Caco-2 (cell line): Measurements from ENCODE around the gene S1PR1. TPM values are rescaled to one million over a fixed set of nuclear protein-coding genes. Genes with fewer than 3 reads are reported as not detected.

Experiments used
- BruUV-seq: library from RNA; stranded (reverse); fragments of 400-500 nt; replicated peaks from 2 replicates; lab custom pipeline; 2021; lab: Mats Ljungman, UMichigan
- CTCF ChIA-PET: fragments of 300-600 bp; sonication (Branson Sonifier 250); formaldehyde crosslinking; loops from one replicate; lab custom pipeline; 2022; ENCODE audit warnings: antibody characterized with exemption; lab: Charles Lee
- POLR2A ChIA-PET: fragments of 300-600 bp; sonication (Branson Sonifier 250); formaldehyde crosslinking; loops from one replicate; lab custom pipeline; 2022; ENCODE audit warnings: antibody characterized with exemption; lab: Charles Lee
- DNase-seq, 2 experiments: peaks; one replicate each; pipeline versions ENCODE4 v3.0.0 to v3.0.0-alpha.2; 2020 to 2022
- H3K27me3 ChIP-seq: replicated peaks from 2 replicates; pipeline ENCODE4 v1.6.0; 2011; ENCODE audit warnings: low read length; ENCODE audit not compliant: control insufficient read depth, insufficient read depth
- H3K36me3 ChIP-seq: 2 replicates; pipeline ENCODE4 v1.5.1; 2011; ENCODE audit warnings: low read length; ENCODE audit not compliant: control insufficient read depth, insufficient read depth
- H3K4me1 ChIP-seq: fragments of 250-450 bp; sonication (Bioruptor Pico); 2 replicates; pipeline ENCODE4 v1.5.1; 2020; ENCODE audit warnings: mild to moderate bottlenecking
- H3K4me3 ChIP-seq: 2 replicates; pipeline ENCODE4 v1.5.1; 2011; ENCODE audit warnings: low read depth, mild to moderate bottlenecking, control low read depth, low read length
- H3K9me3 ChIP-seq: fragments of 250-450 bp; sonication (Bioruptor Pico); 2 replicates; pipeline ENCODE4 v1.5.1; 2020; ENCODE audit warnings: mild to moderate bottlenecking, moderate library complexity
- H3K27ac Mint-ChIP-seq: one replicate; pipeline ENCODE4 v1.8.0; 2022; ENCODE audit warnings: mixed read lengths; ENCODE audit not compliant: unreplicated experiment
- H3K27me3 Mint-ChIP-seq: one replicate; pipeline ENCODE4 v1.8.0; 2022; ENCODE audit warnings: mixed read lengths; ENCODE audit not compliant: insufficient read depth, unreplicated experiment
- H3K36me3 Mint-ChIP-seq: one replicate; pipeline ENCODE4 v1.8.0; 2022; ENCODE audit warnings: mild to moderate bottlenecking, mixed read lengths; ENCODE audit not compliant: insufficient read depth, unreplicated experiment
- H3K4me1 Mint-ChIP-seq: one replicate; pipeline ENCODE4 v1.8.0; 2022; ENCODE audit warnings: low read depth, mixed read lengths; ENCODE audit not compliant: unreplicated experiment
- H3K4me3 Mint-ChIP-seq: one replicate; pipeline ENCODE4 v1.8.0; 2022; ENCODE audit warnings: mild to moderate bottlenecking, moderate library complexity, mixed read lengths; ENCODE audit not compliant: unreplicated experiment
- H3K9me3 Mint-ChIP-seq: one replicate; pipeline ENCODE4 v1.8.0; 2022; ENCODE audit warnings: mixed read lengths; ENCODE audit not compliant: unreplicated experiment
- CTCF ChIP-seq, 2 experiments: fragments of 200-600 bp in 1 of 2; IDR thresholded peaks; 1 replicate in 1 of 2; 2 replicates in 1 of 2; pipeline versions ENCODE4 v1.5.1 to v1.8.0; 2011 to 2022; ENCODE audit warnings: antibody characterized with exemption in 1 of 2, control low read depth in 1 of 2, inconsistent platforms in 1 of 2, low read depth in 1 of 2, low read length in 1 of 2, mild to moderate bottlenecking in 1 of 2, moderate library complexity in 1 of 2; ENCODE audit not compliant: insufficient read depth in 1 of 2, severe bottlenecking in 1 of 2, unreplicated experiment in 1 of 2
- intact Hi-C: fragments of 100-400 bp; cut with micrococcal nuclease; formaldehyde crosslinking; loops from one replicate; pipeline ENCODE4 v1.10.0; 2022; ENCODE audit not compliant: unreplicated experiment
- total RNA-seq: library from RNA; stranded (reverse); gene quantifications from 2 replicates; pipeline ENCODE4 v1.2.3, GENCODE V29; 2022

The S1PR1 gene
- total RNA-seq, 1 experiment from 2014 or later, result not detected

DNA sequence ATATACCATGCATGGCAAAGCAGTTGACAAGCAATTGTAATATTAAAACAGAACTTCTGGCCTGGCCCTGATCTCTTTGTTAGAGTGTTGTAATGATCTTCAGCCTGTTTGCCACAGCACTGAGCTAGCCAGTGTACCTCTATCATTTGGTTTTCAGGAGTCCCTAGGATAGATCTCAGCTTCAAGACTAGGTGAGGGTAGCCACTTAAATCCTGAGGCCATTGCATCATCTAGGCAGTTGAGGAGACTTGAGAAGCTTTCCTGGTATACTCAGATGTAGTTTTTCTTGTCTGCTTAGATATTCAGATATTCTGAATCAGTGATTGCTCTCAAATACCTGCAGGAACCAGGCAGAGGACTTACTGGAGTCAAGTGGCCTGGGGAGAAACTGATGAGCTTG lies 14.7 kb downstream of the S1PR1 start:
- CTCF ChIA-PET, result no interaction called here
- Mint-ChIP-seq H3K27me3 (no peaks in the 10 kb centered on the region), H3K36me3 (no peaks in the 10 kb centered on the region), H3K9me3 (no peaks in the 10 kb centered on the region), H3K27ac (no peak overlapping the region), H3K4me1 (no peaks in the 10 kb centered on the region), H3K4me3 (no peak overlapping the region)
- TF ChIP-seq CTCF (IDR thresholded peaks at IDR 0.05; ENCODE audit: insufficient read depth in 1 of 2, low read depth in 1 of 2, low read length in 1 of 2, severe bottlenecking in 1 of 2, unreplicated experiment in 1 of 2), result no peak
- no peaks in the 10 kb centered on the region for H3K9me3 ChIP-seq
- POLR2A ChIA-PET, result no interaction called here
- no peaks in the 10 kb centered on the region for H3K4me1 ChIP-seq
- no peaks in the 10 kb centered on the region for H3K36me3 ChIP-seq
- H3K27me3 ChIP-seq, result no peaks in the 10 kb centered on the region
- no peak overlapping the region for H3K4me3 ChIP-seq
- DNase-seq, result no peak
- BruUV-seq, result no TSS peak
- intact Hi-C loops, result no loop called here

DNA sequence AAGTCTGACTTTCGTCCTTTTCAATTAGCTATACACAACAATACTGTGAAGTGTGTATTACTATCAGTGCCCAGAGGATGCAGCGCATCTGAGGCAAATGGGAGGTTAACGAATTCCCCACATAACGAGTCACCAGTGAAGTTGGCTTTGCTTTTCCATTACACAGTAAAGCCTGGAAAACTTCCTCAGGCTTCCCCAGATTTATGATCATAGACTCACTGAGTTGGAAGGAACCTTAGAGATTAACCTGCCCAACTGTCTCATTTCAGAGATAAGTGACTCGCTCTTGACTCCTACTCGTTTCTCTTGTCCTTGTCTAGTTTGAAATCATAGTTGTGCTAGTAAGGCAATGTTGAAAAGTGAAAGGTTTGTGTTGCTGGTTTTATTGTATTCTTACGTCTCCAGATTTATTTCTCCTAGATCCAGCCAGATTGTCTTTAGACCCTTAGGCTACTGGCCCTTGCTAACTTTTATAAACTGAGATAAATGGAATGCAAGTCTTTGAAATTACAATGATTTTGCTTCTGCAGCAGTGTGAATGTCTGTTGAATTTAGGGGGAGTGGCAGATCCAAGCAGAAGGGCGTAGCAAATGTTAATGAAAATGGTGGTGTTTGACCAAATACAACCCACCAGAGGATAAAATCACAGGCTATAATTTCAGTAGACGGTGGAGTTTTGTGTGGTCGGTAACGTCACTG lies 17.3 kb downstream of the S1PR1 start:
- POLR2A ChIA-PET, result no interaction called here
- CTCF ChIA-PET, result interaction anchor here (0.7 kb wide), 1 partner anchor 733 kb away, joined by 4 read pairs; no protein-coding TSS in a partner anchor
- Histone ChIP-seq H3K4me3 (no peak overlapping the region), H3K9me3 (no peaks in the 10 kb centered on the region), H3K36me3 (no peaks in the 10 kb centered on the region), H3K27me3 (no peaks in the 10 kb centered on the region), H3K4me1 (no peaks in the 10 kb centered on the region)
- H3K4me1 Mint-ChIP-seq, result no peaks in the 10 kb centered on the region
- TF ChIP-seq CTCF (IDR thresholded peaks at IDR 0.05; ENCODE audit: insufficient read depth in 1 of 2, low read depth in 1 of 2, low read length in 1 of 2, severe bottlenecking in 1 of 2, unreplicated experiment in 1 of 2), result no peak
- no peaks in the 10 kb centered on the region for H3K27me3 Mint-ChIP-seq
- H3K4me3 Mint-ChIP-seq, result no peak overlapping the region
- BruUV-seq, result no TSS peak
- no peaks in the 10 kb centered on the region for H3K9me3 Mint-ChIP-seq
- no peak overlapping the region for H3K27ac Mint-ChIP-seq
- H3K36me3 Mint-ChIP-seq, result no peaks in the 10 kb centered on the region
- no peak for DNase-seq
- intact Hi-C loops, result no loop called here

DNA sequence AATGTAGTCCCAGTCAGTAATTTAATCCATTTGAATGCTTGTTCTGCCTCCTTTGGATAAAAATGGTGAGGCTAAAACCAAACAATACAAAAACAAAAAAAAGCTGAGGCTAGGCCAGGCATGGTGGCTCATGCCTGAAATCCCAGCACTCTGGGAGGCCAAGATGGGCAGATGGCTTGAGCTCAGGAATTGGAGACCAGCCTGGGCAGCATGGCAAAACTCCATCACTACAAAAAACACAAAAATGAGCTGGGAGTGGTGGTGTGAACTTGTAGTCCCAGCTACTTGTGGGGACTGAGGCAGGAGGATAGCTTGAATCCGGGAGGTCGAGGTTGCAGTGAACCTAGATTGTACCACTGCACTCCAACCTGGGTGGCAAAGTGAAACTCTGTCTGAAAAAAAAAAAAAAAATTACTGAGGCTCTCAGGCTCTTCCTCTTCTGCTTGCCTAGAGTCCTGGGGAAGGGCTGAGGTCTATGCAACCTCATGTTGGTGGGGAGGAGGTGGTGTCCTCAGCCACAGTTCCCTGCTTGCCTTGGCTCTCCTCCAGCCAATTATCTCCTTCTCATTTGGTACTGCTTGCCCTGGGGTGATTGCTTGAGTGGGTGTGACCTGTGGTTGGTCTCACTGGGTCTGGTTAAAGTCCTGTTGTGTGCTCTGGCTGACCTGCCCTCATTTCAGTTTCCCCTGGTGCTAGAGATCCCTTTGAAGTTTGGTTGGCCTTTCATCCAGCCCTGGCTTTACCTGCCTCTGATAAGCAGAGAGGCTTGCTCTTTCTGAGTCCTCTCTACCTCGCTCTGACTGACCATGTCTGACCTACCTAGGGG lies 20.9 kb downstream of the S1PR1 start:
- H3K27ac Mint-ChIP-seq, result no peak overlapping the region
- Histone ChIP-seq H3K27me3 (no peaks in the 10 kb centered on the region), H3K9me3 (no peaks in the 10 kb centered on the region), H3K36me3 (no peaks in the 10 kb centered on the region), H3K4me3 (no peak overlapping the region), H3K4me1 (no peaks in the 10 kb centered on the region)
- H3K4me3 Mint-ChIP-seq, result no peak overlapping the region
- no peaks in the 10 kb centered on the region for H3K4me1 Mint-ChIP-seq
- ChIA-PET POLR2A (no interaction called here), CTCF (no interaction called here)
- peaks cover 5% of the 10 kb centered on the region for H3K27me3 Mint-ChIP-seq
- no TSS peak for BruUV-seq
- intact Hi-C loops, result no loop called here
- H3K36me3 Mint-ChIP-seq, result no peaks in the 10 kb centered on the region
- TF ChIP-seq CTCF (IDR thresholded peaks at IDR 0.05; ENCODE audit: insufficient read depth in 1 of 2, low read depth in 1 of 2, low read length in 1 of 2, severe bottlenecking in 1 of 2, unreplicated experiment in 1 of 2), result no peak
- H3K9me3 Mint-ChIP-seq, result no peaks in the 10 kb centered on the region
- peak in 1 of 2 experiments; percentile 50 for DNase-seq
